MM.1S (cell line): Measurements from ENCODE around the gene PCDH1.

Source experiments
- DNase-seq: peaks from one replicate; pipeline ENCODE4 v3.0.0-alpha.2; 2015
- H2AFZ ChIP-seq: fragments of 300-600 bp; sonication (generic); 2 replicates; pipeline ENCODE4 v1.6.0; 2016; ENCODE audit warnings: antibody characterized with exemption, low read length
- H3F3A ChIP-seq: fragments of 300-600 bp; sonication (generic); 2 replicates; pipeline ENCODE4 v1.6.1; 2016; ENCODE audit warnings: mild to moderate bottlenecking, antibody characterized with exemption, low read length, moderate library complexity, mixed read lengths; ENCODE audit not compliant: insufficient read depth
- H3K27ac ChIP-seq: fragments of 300-600 bp; sonication (generic); 2 replicates; pipeline ENCODE4 v1.5.1; 2016; ENCODE audit warnings: mild to moderate bottlenecking, low read length
- H3K27me3 ChIP-seq: fragments of 300-600 bp; sonication (generic); replicated peaks from 2 replicates; pipeline ENCODE4 v1.6.0; 2016; ENCODE audit warnings: low read length; ENCODE audit not compliant: insufficient read depth
- H3K36me3 ChIP-seq: fragments of 300-600 bp; sonication (generic); replicated peaks from 2 replicates; pipeline ENCODE4 v1.6.1; 2016; ENCODE audit warnings: mild to moderate bottlenecking, low read length, mixed read lengths; ENCODE audit not compliant: insufficient read depth
- H3K4me1 ChIP-seq: fragments of 300-600 bp; sonication (generic); 2 replicates; pipeline ENCODE4 v1.6.1; 2016; ENCODE audit warnings: low read length, mixed read lengths
- H3K4me2 ChIP-seq: fragments of 300-600 bp; sonication (generic); 2 replicates; pipeline ENCODE4 v1.6.0; 2016; ENCODE audit warnings: low read depth, low read length
- H3K4me3 ChIP-seq: fragments of 300-600 bp; sonication (generic); 2 replicates; pipeline ENCODE4 v1.5.1; 2016; ENCODE audit warnings: low read length, mixed read lengths
- H3K79me2 ChIP-seq: fragments of 300-600 bp; sonication (generic); 2 replicates; pipeline ENCODE4 v1.6.1; 2016; ENCODE audit warnings: mixed run types, low read length, mixed read lengths
- H3K9ac ChIP-seq: fragments of 300-600 bp; sonication (generic); 2 replicates; pipeline ENCODE4 v1.6.1; 2016; ENCODE audit warnings: low read length, mixed read lengths
- H3K9me2 ChIP-seq: fragments of 300-600 bp; sonication (generic); replicated peaks from 2 replicates; pipeline ENCODE4 v1.6.1; 2016; ENCODE audit warnings: mild to moderate bottlenecking, low read length, mixed read lengths; ENCODE audit not compliant: insufficient read depth
- H3K9me3 ChIP-seq: fragments of 300-600 bp; sonication (generic); replicated peaks from 2 replicates; pipeline ENCODE4 v1.6.1; 2016; ENCODE audit warnings: mild to moderate bottlenecking, low read length, mixed read lengths; ENCODE audit not compliant: insufficient read depth
- H4K20me1 ChIP-seq: fragments of 300-600 bp; sonication (generic); 2 replicates; pipeline ENCODE4 v1.6.1; 2016; ENCODE audit warnings: mild to moderate bottlenecking, low read length, moderate library complexity, mixed read lengths; ENCODE audit not compliant: insufficient read depth
- EZH2 ChIP-seq: fragments of 300-600 bp; sonication (generic); optimal IDR thresholded peaks from 2 replicates; pipeline ENCODE3; 2017; ENCODE audit warnings: low read depth, mild to moderate bottlenecking, antibody characterized with exemption, low read length, mixed read lengths
- EZH2phosphoT487 ChIP-seq: fragments of 300-600 bp; sonication (generic); IDR thresholded peaks from 2 replicates; pipeline ENCODE4 v1.6.1; 2018; ENCODE audit warnings: antibody characterized with exemption, low read length
- TF ChIP-seq, protein P1 (sequence below): fragments of 300-600 bp; sonication (generic); IDR thresholded peaks from 2 replicates; pipeline ENCODE4 v1.5.1; 2016; ENCODE audit warnings: antibody characterized with exemption, low read length, mixed read lengths

The PCDH1 gene

DNA sequence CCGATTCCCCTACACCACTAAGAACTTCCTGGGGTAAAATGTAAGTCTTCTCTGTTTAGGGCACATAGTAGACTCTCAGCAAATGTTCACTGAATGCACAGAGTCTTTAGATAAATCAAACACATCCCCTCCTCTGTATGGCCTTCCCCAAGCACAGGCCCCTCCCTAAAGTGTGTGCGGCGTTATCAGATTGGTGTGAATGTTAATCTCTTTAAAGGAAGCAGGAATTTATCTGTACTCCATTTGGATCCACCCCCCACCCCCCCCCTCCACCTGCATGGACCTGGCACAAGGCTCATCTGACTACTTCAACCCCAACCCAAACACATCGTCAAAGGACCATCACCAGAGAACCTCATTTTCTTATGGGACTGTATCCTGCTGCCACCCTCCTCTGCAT, 6.3 kb downstream of the PCDH1 start:
- Histone ChIP-seq H3K9me3 (no peaks in the 10 kb centered on the region), H3K9ac (no peak overlapping the region), H3K27me3 (peaks cover 15% of the 10 kb centered on the region), H3F3A (no peaks in the 10 kb centered on the region), H3K4me1 (no peaks in the 10 kb centered on the region), H3K4me3 (no peak overlapping the region), H3K36me3 (no peaks in the 10 kb centered on the region), H2AFZ (no peak overlapping the region), H3K27ac (no peak overlapping the region), H3K4me2 (no peak overlapping the region), H3K9me2 (no peaks in the 10 kb centered on the region), H3K79me2 (no peaks in the 10 kb centered on the region), H4K20me1 (no peaks in the 10 kb centered on the region)
- TF ChIP-seq, protein P1, sequence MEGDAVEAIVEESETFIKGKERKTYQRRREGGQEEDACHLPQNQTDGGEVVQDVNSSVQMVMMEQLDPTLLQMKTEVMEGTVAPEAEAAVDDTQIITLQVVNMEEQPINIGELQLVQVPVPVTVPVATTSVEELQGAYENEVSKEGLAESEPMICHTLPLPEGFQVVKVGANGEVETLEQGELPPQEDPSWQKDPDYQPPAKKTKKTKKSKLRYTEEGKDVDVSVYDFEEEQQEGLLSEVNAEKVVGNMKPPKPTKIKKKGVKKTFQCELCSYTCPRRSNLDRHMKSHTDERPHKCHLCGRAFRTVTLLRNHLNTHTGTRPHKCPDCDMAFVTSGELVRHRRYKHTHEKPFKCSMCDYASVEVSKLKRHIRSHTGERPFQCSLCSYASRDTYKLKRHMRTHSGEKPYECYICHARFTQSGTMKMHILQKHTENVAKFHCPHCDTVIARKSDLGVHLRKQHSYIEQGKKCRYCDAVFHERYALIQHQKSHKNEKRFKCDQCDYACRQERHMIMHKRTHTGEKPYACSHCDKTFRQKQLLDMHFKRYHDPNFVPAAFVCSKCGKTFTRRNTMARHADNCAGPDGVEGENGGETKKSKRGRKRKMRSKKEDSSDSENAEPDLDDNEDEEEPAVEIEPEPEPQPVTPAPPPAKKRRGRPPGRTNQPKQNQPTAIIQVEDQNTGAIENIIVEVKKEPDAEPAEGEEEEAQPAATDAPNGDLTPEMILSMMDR, result no peak
- TF ChIP-seq EZH2, result no peak
- TF ChIP-seq EZH2phosphoT487, result no peak
- DNase-seq, result no peak

DNA sequence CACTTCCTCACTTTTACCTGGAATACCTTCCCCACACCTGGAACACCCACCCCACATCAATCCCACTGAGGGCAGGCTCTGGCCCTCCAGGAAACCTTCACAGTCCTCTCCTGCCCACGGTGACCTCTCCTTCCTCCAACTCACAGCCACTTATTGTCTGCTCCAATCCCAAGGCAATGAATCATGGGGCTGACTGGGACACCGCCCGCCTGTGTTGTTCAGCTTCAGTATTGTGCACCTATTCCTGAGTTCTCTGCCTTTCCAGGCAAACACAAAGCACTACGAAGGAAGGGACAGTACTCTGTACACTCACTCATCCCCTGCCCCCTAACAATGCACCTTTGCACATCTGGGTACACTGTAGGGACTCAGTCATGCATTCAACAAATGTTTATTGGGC, 7.3 kb downstream of the PCDH1 start:
- Histone ChIP-seq H3K9ac (no peak overlapping the region), H3F3A (no peaks in the 10 kb centered on the region), H3K36me3 (no peaks in the 10 kb centered on the region), H3K9me2 (no peaks in the 10 kb centered on the region), H3K27ac (no peak overlapping the region), H3K4me2 (no peak overlapping the region), H3K27me3 (0 out of 2 replicates have a peak, but pooled peaks cover 5% of the 10 kb centered on the region), H3K4me1 (no peaks in the 10 kb centered on the region), H4K20me1 (no peaks in the 10 kb centered on the region), H3K9me3 (no peaks in the 10 kb centered on the region), H3K4me3 (no peak overlapping the region), H2AFZ (no peak overlapping the region), H3K79me2 (no peaks in the 10 kb centered on the region)
- TF ChIP-seq, protein P1, result no peak
- no peak for TF ChIP-seq EZH2phosphoT487
- no peak for TF ChIP-seq EZH2
- DNase-seq, result no peak

DNA sequence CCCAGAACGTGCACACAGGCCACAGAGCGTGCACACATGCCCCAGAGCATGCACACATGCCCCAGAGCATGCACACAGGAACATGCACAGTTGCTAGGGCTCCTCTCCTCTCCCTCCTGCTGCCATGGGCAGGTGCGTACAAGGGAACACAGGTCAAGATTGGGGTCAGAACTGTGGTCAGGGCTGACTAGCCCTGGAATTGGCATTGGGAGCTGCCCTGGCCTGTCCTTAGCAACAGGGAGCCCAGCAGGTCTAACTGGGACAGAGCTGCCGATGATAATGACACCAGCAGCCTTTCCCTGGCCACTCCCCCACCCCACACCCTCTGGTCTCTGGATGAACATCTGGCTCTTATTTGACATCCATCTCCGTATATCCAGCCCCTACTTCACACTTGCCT, 8.0 kb downstream of the PCDH1 start:
- no peak overlapping the region for H3K9ac ChIP-seq
- TF ChIP-seq EZH2phosphoT487, result no peak
- TF ChIP-seq EZH2, result no peak
- TF ChIP-seq, protein P1, result no peak
- no peaks in the 10 kb centered on the region for H3K36me3 ChIP-seq
- no peaks in the 10 kb centered on the region for H3K9me2 ChIP-seq
- H3K4me3 ChIP-seq, result no peak overlapping the region
- no peak overlapping the region for H3K27ac ChIP-seq
- no peaks in the 10 kb centered on the region for H3K9me3 ChIP-seq
- no peak overlapping the region for H3K4me2 ChIP-seq
- H4K20me1 ChIP-seq, result no peaks in the 10 kb centered on the region
- H3K79me2 ChIP-seq, result no peaks in the 10 kb centered on the region
- peaks cover 5% of the 10 kb centered on the region for H3F3A ChIP-seq
- H2AFZ ChIP-seq, result no peak overlapping the region
- H3K4me1 ChIP-seq, result peaks cover 6% of the 10 kb centered on the region
- no peaks in the 10 kb centered on the region for H3K27me3 ChIP-seq
- DNase-seq, result no peak
